GM23338 (cell line): ENCODE results near the gene EPSTI1.

Experiments
- CTCF ChIP-seq, 2 experiments: fragments of 200-600 bp in 1 of 2; sonication (generic) in 1 of 2; conservative IDR thresholded peaks; 2 replicates each; pipeline versions ENCODE4 v1.5.1 to v1.6.1; 2016 to 2017; ENCODE audit warnings: antibody characterized with exemption in 2 of 2, low read depth in 2 of 2, mild to moderate bottlenecking in 2 of 2, moderate library complexity in 1 of 2
- ETS1 ChIP-seq: IDR thresholded peaks from 2 replicates; pipeline ENCODE4 v1.6.1; 2016; ENCODE audit warnings: antibody characterized with exemption
- EZH2 ChIP-seq: fragments of 200-600 bp; sonication (generic); IDR thresholded peaks from one replicate; pipeline ENCODE4 v1.8.0; 2017; ENCODE audit warnings: antibody characterized with exemption, mild to moderate bottlenecking, low read depth; ENCODE audit not compliant: unreplicated experiment
- EZH2phosphoT487 ChIP-seq: fragments of 200-600 bp; sonication (generic); IDR thresholded peaks from one replicate; pipeline ENCODE4 v1.8.1; 2018; ENCODE audit warnings: antibody characterized with exemption; ENCODE audit not compliant: unreplicated experiment
- JUNB ChIP-seq: IDR thresholded peaks from one replicate; pipeline ENCODE4 v1.6.1; 2016; ENCODE audit warnings: antibody characterized with exemption; ENCODE audit not compliant: unreplicated experiment
- NANOG ChIP-seq: IDR thresholded peaks from 2 replicates; pipeline ENCODE4 v1.6.1; 2016; ENCODE audit warnings: antibody characterized with exemption, borderline replicate concordance
- POLR2AphosphoS5 ChIP-seq: IDR thresholded peaks from 2 replicates; pipeline ENCODE4 v1.6.1; 2016; ENCODE audit warnings: antibody characterized with exemption, low read depth
- REST ChIP-seq: IDR thresholded peaks from one replicate; pipeline ENCODE4 v1.6.1; 2018; ENCODE audit warnings: antibody characterized with exemption; ENCODE audit not compliant: unreplicated experiment
- STAT1 ChIP-seq: IDR thresholded peaks from one replicate; pipeline ENCODE4 v1.6.1; 2016; ENCODE audit warnings: antibody characterized with exemption; ENCODE audit not compliant: unreplicated experiment
- ZNF331 ChIP-seq: fragments of 250-450 bp; sonication (Bioruptor Pico); IDR thresholded peaks from 2 replicates; pipeline ENCODE4 v1.5.0; 2020; ENCODE audit warnings: low read depth, mild to moderate bottlenecking, moderate library complexity
- ZNF462 ChIP-seq: fragments of 250-450 bp; sonication (Bioruptor Pico); IDR thresholded peaks from 2 replicates; pipeline ENCODE4 v1.5.0; 2020; ENCODE audit warnings: mild to moderate bottlenecking, moderate library complexity

GRCh38 chr13:43016226-43016625 lies 24.2 kb upstream of the EPSTI1 start:
- TF ChIP-seq ZNF331 (CRISPR knock-in tag), result no peak
- TF ChIP-seq POLR2AphosphoS5, result no peak
- TF ChIP-seq CTCF (conservative IDR thresholded peaks at IDR 0.05; ENCODE audit: low read depth in 2 of 2), result no peak
- no peak for TF ChIP-seq REST
- TF ChIP-seq JUNB, result no peak
- TF ChIP-seq EZH2, result no peak
- TF ChIP-seq EZH2phosphoT487, result no peak
- no peak for TF ChIP-seq ZNF462 (CRISPR knock-in tag)
- TF ChIP-seq NANOG, result no peak
- no peak for TF ChIP-seq ETS1
- no peak for TF ChIP-seq STAT1
